Uterus (tissue), 4 donors: Measurements from ENCODE around the gene LHPP. TPM values are rescaled to one million over a fixed set of nuclear protein-coding genes. Genes with fewer than 3 reads are reported as not detected.

Experiments used
- DNase-seq, 2 donors: peaks; one replicate each; pipeline ENCODE4 v3.0.0-alpha.2; 2019 to 2020
- H3K27ac ChIP-seq, 2 donors: fragments of 200-600 bp; sonication (generic); 1 replicate in 1 of 2; 2 replicates in 1 of 2; pipeline ENCODE4 v1.5.1; 2016 to 2018
- H3K27me3 ChIP-seq, 2 donors: fragments of 200-600 bp; sonication (generic); one replicate each; pipeline ENCODE4 v1.5.1; 2018 to 2019; ENCODE audit warnings: control low read depth in 1 of 2
- H3K36me3 ChIP-seq, 2 donors: fragments of 200-600 bp; sonication (generic); one replicate each; pipeline ENCODE4 v1.5.1; 2019; ENCODE audit warnings: control low read depth in 1 of 2
- H3K4me1 ChIP-seq, 2 donors: fragments of 200-600 bp; sonication (generic); one replicate each; pipeline ENCODE4 v1.5.1; 2018 to 2019; ENCODE audit warnings: control low read depth in 1 of 2
- H3K4me3 ChIP-seq, 2 donors: fragments of 200-600 bp; sonication (generic); 1 replicate in 1 of 2; 2 replicates in 1 of 2; pipeline ENCODE4 v1.5.1; 2018 to 2019; ENCODE audit warnings: mild to moderate bottlenecking in 1 of 2
- H3K9me3 ChIP-seq, 2 donors: fragments of 200-600 bp; sonication (generic); one replicate each; pipeline ENCODE4 v1.5.1; 2019; ENCODE audit warnings: control low read depth in 1 of 2
- CTCF ChIP-seq, 4 experiments: fragments of 200-600 bp in 2 of 4; fragments of 450-650 bp in 2 of 4; sonication (generic) in 2 of 4; IDR thresholded peaks; one replicate each; pipeline ENCODE4 v1.5.1; 2016 to 2019; ENCODE audit warnings: antibody characterized with exemption in 4 of 4, mild to moderate bottlenecking in 2 of 4, moderate library complexity in 1 of 4
- POLR2A ChIP-seq, 2 donors: fragments of 450-650 bp; IDR thresholded peaks; one replicate each; pipeline ENCODE4 v1.6.1; 2016; ENCODE audit warnings: antibody characterized with exemption in 2 of 2, mild to moderate bottlenecking in 1 of 2, moderate library complexity in 1 of 2
- intact Hi-C: fragments of 100-400 bp; cut with DNase I; formaldehyde crosslinking; loops from one replicate; pipeline ENCODE4 v1.15.1; 2023; ENCODE audit warnings: low total_unique reads
- total RNA-seq, 4 donors: library from RNA; depleted of rRNA in 3 of 4; stranded (reverse); fragments of >200 nt in 3 of 4; gene quantifications; one replicate each; pipeline versions ENCODE4 v1.1.0 to v1.2.4, GENCODE V29; 2014 to 2023
- donor health status: DM: yes; HTN: yes; CAD: no.

LHPP gene
- total RNA-seq, 4 donors from 2014 or later: 0.51 to 23.2 (median 15.3) TPM; not detected in 1

- intact Hi-C loops: no loop called here
- Histone ChIP-seq H3K4me1 (peaks cover 28 to 55% of the 10 kb centered on the region in 2 donors), H3K4me3 (no peak overlapping the region), H3K27ac (peak overlapping the region in 1 of 2 donors; percentile 84), H3K36me3 (no peaks in the 10 kb centered on the region), H3K27me3 (no peaks in the 10 kb centered on the region), H3K9me3 (no peaks in the 10 kb centered on the region)
- no peak for DNase-seq
- TF ChIP-seq CTCF (IDR thresholded peaks at IDR 0.05): no peak
- no peak for TF ChIP-seq POLR2A (IDR thresholded peaks at IDR 0.05)
Measured at GRCh38 chr10:124644236-124644635, 182.6 kb downstream of the LHPP start.

GRCh38 chr10:124644771-124645415 is 183.3 kb downstream of the LHPP start:
- Histone ChIP-seq H3K4me1 (peaks cover 28 to 62% of the 10 kb centered on the region in 2 donors), H3K9me3 (no peaks in the 10 kb centered on the region)

GRCh38 chr10:124645467-124646095 is 184.0 kb downstream of the LHPP start:
- Histone ChIP-seq H3K27ac (peak overlapping the region; percentile 74 to 84), H3K4me1 (peaks cover 28 to 61% of the 10 kb centered on the region in 2 donors), H3K9me3 (no peaks in the 10 kb centered on the region), H3K36me3 (no peaks in the 10 kb centered on the region), H3K4me3 (no peak overlapping the region), H3K27me3 (no peaks in the 10 kb centered on the region)
- intact Hi-C loops: no loop called here
- DNase-seq: no peak
- no peak for TF ChIP-seq POLR2A (IDR thresholded peaks at IDR 0.05)
- no peak for TF ChIP-seq CTCF (IDR thresholded peaks at IDR 0.05)

More at GRCh38 chr10:124644771-124645415, 183.3 kb downstream of the LHPP start:
- Histone ChIP-seq H3K27me3 (no peaks in the 10 kb centered on the region), H3K36me3 (no peaks in the 10 kb centered on the region), H3K4me3 (no peak overlapping the region), H3K27ac (peak overlapping the region; percentile 74 to 84)
- TF ChIP-seq CTCF (IDR thresholded peaks at IDR 0.05) (no peak), POLR2A (IDR thresholded peaks at IDR 0.05) (no peak)
- intact Hi-C loops: no loop called here
- DNase-seq: no peak

GRCh38 chr10:124646483-124647352 is 185.1 kb downstream of the LHPP start:
- H3K27me3 ChIP-seq: no peaks in the 10 kb centered on the region
- H3K4me1 ChIP-seq: peaks cover 20 to 50% of the 10 kb centered on the region in 2 donors
- peak overlapping the region; percentile 74 to 84 for H3K27ac ChIP-seq
- no peaks in the 10 kb centered on the region for H3K9me3 ChIP-seq
- TF ChIP-seq POLR2A (IDR thresholded peaks at IDR 0.05) (no peak), CTCF (IDR thresholded peaks at IDR 0.05) (no peak)
- peak; percentile 86 to 91 for DNase-seq
- intact Hi-C loops: no loop called here
- H3K36me3 ChIP-seq: no peaks in the 10 kb centered on the region
- no peak overlapping the region for H3K4me3 ChIP-seq
